GM12875 (cell line): ENCODE results near the gene LTK.
"Not testable (repeated sequence)": the region's sequence is repeated elsewhere in the genome, so short reads cannot be mapped to it uniquely, and the experiment has no call there.

ENCODE experiments used
- H3K4me3 ChIP-seq: one replicate; pipeline ENCODE4 v1.5.1; 2011; ENCODE audit warnings: low read depth, low read length, control low read depth
- TF ChIP-seq, protein P1 (sequence below): IDR thresholded peaks from 2 replicates; pipeline ENCODE4 v1.5.1; 2011; ENCODE audit warnings: low read depth, mild to moderate bottlenecking, control low read depth, inconsistent platforms, low read length, moderate library complexity, borderline replicate concordance; ENCODE audit not compliant: insufficient read depth

Gene LTK

DNA sequence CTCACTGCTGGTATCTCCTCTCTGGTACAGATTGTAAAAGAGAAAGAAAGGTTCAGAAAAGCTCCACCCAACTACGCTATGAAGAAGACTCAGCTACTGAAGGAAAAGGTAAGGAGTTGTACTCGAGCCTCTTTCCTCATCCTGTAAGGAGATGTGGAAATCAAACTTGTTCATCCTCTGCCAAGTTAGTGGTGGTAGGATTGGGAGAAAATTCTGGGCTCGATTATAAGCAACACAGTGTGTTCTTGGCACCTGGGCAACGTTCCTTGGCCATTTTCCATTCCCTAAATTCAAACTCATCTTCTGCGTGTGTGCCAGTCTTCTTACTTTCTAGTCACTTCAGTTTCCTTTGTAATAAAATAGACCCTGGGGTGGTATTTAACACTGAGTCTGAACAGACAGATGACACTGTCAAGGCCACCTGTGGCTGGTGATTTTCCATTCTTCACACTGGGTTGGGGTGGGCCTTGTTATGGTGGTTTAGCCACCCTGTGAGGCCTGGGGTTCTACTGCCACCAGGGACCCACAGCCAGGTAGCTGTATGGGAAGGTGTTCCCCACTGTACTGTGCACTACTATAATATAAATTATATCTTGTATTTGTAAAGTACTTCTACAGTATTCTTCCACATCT lies 37.1 kb downstream of the LTK start:
- H3K4me3 ChIP-seq, result no peak overlapping the region
- TF ChIP-seq, protein P1, sequence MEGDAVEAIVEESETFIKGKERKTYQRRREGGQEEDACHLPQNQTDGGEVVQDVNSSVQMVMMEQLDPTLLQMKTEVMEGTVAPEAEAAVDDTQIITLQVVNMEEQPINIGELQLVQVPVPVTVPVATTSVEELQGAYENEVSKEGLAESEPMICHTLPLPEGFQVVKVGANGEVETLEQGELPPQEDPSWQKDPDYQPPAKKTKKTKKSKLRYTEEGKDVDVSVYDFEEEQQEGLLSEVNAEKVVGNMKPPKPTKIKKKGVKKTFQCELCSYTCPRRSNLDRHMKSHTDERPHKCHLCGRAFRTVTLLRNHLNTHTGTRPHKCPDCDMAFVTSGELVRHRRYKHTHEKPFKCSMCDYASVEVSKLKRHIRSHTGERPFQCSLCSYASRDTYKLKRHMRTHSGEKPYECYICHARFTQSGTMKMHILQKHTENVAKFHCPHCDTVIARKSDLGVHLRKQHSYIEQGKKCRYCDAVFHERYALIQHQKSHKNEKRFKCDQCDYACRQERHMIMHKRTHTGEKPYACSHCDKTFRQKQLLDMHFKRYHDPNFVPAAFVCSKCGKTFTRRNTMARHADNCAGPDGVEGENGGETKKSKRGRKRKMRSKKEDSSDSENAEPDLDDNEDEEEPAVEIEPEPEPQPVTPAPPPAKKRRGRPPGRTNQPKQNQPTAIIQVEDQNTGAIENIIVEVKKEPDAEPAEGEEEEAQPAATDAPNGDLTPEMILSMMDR, result no peak

- no peak overlapping the region for H3K4me3 ChIP-seq
- TF ChIP-seq, protein P1, result no peak
Measured at GRCh38 chr15:41474941-41475340, 38.7 kb downstream of the LTK start.

GRCh38 chr15:41474436-41474835 lies 39.2 kb downstream of the LTK start:
- TF ChIP-seq, protein P1, result no peak
- H3K4me3 ChIP-seq, result no peak overlapping the region

- TF ChIP-seq, protein P1, result no peak
Measured at GRCh38 chr15:41473418-41473817, 40.2 kb downstream of the LTK start.

GRCh38 chr15:41469644-41470043 lies 44.0 kb downstream of the LTK start:
- H3K4me3 ChIP-seq, result not testable (repeated sequence)

More at GRCh38 chr15:41473418-41473817, 40.2 kb downstream of the LTK start:
- no peak overlapping the region for H3K4me3 ChIP-seq

DNA sequence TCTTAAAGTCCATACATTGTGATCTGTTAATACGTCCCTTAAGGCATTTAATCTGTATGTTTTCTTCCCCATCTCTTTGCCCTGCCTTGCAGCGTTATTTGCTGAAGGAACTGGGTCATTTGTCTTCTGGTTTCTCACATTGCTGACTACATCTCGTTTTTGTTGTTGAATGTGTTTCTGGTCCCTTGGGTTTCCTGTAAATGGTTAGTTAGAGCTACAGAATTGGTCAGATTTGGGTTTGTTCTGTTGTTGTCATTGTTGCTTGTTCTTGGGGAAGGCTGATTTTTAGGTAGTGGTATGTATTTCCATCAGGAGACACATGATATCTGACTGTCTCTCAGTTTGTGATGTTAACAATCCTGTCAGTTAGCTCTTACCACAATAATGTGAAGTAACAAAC lies 46.9 kb downstream of the LTK start:
- H3K4me3 ChIP-seq, result no peak overlapping the region
- TF ChIP-seq, protein P1, result no peak

GRCh38 chr15:41465822-41466421 lies 47.7 kb downstream of the LTK start:
- no peak overlapping the region for H3K4me3 ChIP-seq
- TF ChIP-seq, protein P1, result peak; percentile 95
